Heart left ventricle (tissue), 16 donors: ENCODE measurements around the gene MIPOL1. TPM values are rescaled to one million over a fixed set of nuclear protein-coding genes. Genes with fewer than 3 reads are reported as not detected.

ENCODE experiments used
- ATAC-seq, 4 donors: fragments of 200-7000 bp; cut with Tn5 transposase; one replicate each; pipeline ENCODE4 v1.9.1; 2020 to 2022; ENCODE audit warnings: moderate library complexity in 4 of 4, mild to moderate bottlenecking in 3 of 4, moderate number of reproducible peaks in 1 of 4
- DNase-seq, 5 donors: peaks; one replicate each; pipeline ENCODE4 v3.0.0-alpha.2; 2020
- H3K27ac ChIP-seq, 12 donors: fragments of 200-600 bp; sonication (generic) in 4 of 12; one replicate each; pipeline versions ENCODE4 v1.5.0 to v1.8.0; 2016 to 2022; ENCODE audit warnings: mild to moderate bottlenecking in 2 of 12
- H3K27me3 ChIP-seq, 9 donors: fragments of 200-600 bp; sonication (generic) in 2 of 9; one replicate each; pipeline versions ENCODE4 v1.5.1 to v1.8.0; 2016 to 2022; ENCODE audit warnings: mild to moderate bottlenecking in 3 of 9
- H3K36me3 ChIP-seq, 9 donors: fragments of 200-600 bp; sonication (generic) in 2 of 9; one replicate each; pipeline versions ENCODE4 v1.5.0 to v1.8.0; 2018 to 2022; ENCODE audit warnings: mild to moderate bottlenecking in 2 of 9
- H3K4me1 ChIP-seq, 12 donors: fragments of 200-600 bp; sonication (generic) in 4 of 12; one replicate each; pipeline versions ENCODE4 v1.5.0 to v1.8.0; 2016 to 2022; ENCODE audit warnings: mild to moderate bottlenecking in 3 of 12
- H3K4me3 ChIP-seq, 12 donors: fragments of 200-600 bp; sonication (generic) in 4 of 12; one replicate each; pipeline versions ENCODE4 v1.5.0 to v1.8.0; 2017 to 2022; ENCODE audit warnings: mild to moderate bottlenecking in 9 of 12, moderate library complexity in 4 of 12
- H3K9me3 ChIP-seq, 12 donors: fragments of 200-600 bp; sonication (generic) in 4 of 12; one replicate each; pipeline versions ENCODE4 v1.5.0 to v1.8.0; 2016 to 2022; ENCODE audit warnings: mild to moderate bottlenecking in 1 of 12
- POLR2A ChIP-seq, 2 donors: fragments of 450-650 bp; IDR thresholded peaks; one replicate each; pipeline ENCODE4 v1.6.1; 2017; ENCODE audit warnings: antibody characterized with exemption in 2 of 2, mild to moderate bottlenecking in 2 of 2, moderate library complexity in 2 of 2
- WGBS, 4 donors: extraction: QIAGEN DNeasy Blood & Tissue Kit in 2 of 4; methylation state at CpG; one replicate each; pipeline versions ENCODE4 v1.1.5 to v1.1.7; 2013 to 2018; 5-methylcytosine and 5-hydroxymethylcytosine counted together
- intact Hi-C, 10 donors: fragments of 100-400 bp; cut with DNase I; formaldehyde crosslinking; loops; one replicate each; pipeline versions ENCODE4 v1.11.1 to v1.14.2; 2022
- polyA plus RNA-seq, 2 donors: library from polyadenylated mRNA; stranded (reverse); fragments of 200-250 nt; gene quantifications; one replicate each; pipeline ENCODE4 v1.2.3, GENCODE V29; 2013
- total RNA-seq, 9 donors: library from RNA; depleted of rRNA in 2 of 9; stranded (reverse); fragments of >200 nt in 2 of 9; fragmentation: NEBNext Ultra II Directional in 3 of 9; extraction: Animal tissue kit (Norgen Biotek cat#: 25700) in 3 of 9; gene quantifications; one replicate each; pipeline versions ENCODE4 v1.1.0 to v1.2.4, GENCODE V29; 2016 to 2023
- TF ChIP-seq, protein P1 (sequence below), 12 donors: fragments of 200-600 bp; sonication (generic) in 4 of 12; IDR thresholded peaks; one replicate each; pipeline versions ENCODE4 v1.5.0 to v1.8.0; 2018 to 2022; ENCODE audit warnings: antibody characterized with exemption in 12 of 12, mild to moderate bottlenecking in 5 of 12
- donor health status: ischemic (EF 13 %, LVEDD 7.1; RV severe dilation, severe dysfunction).
- donor health status: healthy with polysubstance abuse.
- donor health status: DM: no; HTN: yes; CAD: no.
- donor health status: DM: no; HTN: no; CAD: no.
- donor health status: ischemic (EF 25% LVEDD 6.9; RV normal size, moderate dysfunction).
- donor health status: ischemic (EF 25% LVEDD 5.7; RV mildly dilated, moderate dysfunction).
- donor health status: healthy.
- donor health status: DM: yes; HTN: yes; CAD: no.
- donor health status: ischemic (EF 35%, LVEDD 5.7; RV mildly dilated, moderate dysfunction).
- donor health status: nonischemic (EF 11% LVEDD 7.7; RV severe dilation, severe dysfunction).
- donor health status: DM: yes; HTN: yes; CAD: no.
- donor health status: PGD.
- donor health status: ischemic (EF 29% LVEDD 5.4; RV normal size, mild dysfunction).
- donor health status: nonischemic (EF 23%, LVEDD 6.1; RV moderate dilation, normal function).

The MIPOL1 gene
- total and polyA plus RNA-seq, 11 donors: 0.99 to 7.3 (median 5.0) TPM

GRCh38 chr14:37596790-37597472 is 399.2 kb downstream of the MIPOL1 start:
- DNase-seq (no peak), ATAC-seq (no peak)
- 7 to 16% (median 9%) methylated on average over 7 of the region's 7 CpGs for WGBS, 4 donors
- peaks cover 79 to 98% (median 95%) of the 10 kb centered on the region in 9 donors for H3K27me3 ChIP-seq
- intact Hi-C loops: loop anchor here in 4 of 10 donors (10.0 kb wide), 2 partner anchors 352 to 932 kb away; partner anchors contain the start of gene PAX9 (in 2 of the 4)
- no peak overlapping the region for H3K4me3 ChIP-seq
- no peaks in the 10 kb centered on the region for H3K9me3 ChIP-seq
- H3K27ac ChIP-seq: no peak overlapping the region
- no peaks in the 10 kb centered on the region for H3K36me3 ChIP-seq
- H3K4me1 ChIP-seq: peaks cover 0 to 61% (median 24%) of the 10 kb centered on the region in 12 donors
- no peak for TF ChIP-seq POLR2A (IDR thresholded peaks at IDR 0.05)
- TF ChIP-seq, protein P1, sequence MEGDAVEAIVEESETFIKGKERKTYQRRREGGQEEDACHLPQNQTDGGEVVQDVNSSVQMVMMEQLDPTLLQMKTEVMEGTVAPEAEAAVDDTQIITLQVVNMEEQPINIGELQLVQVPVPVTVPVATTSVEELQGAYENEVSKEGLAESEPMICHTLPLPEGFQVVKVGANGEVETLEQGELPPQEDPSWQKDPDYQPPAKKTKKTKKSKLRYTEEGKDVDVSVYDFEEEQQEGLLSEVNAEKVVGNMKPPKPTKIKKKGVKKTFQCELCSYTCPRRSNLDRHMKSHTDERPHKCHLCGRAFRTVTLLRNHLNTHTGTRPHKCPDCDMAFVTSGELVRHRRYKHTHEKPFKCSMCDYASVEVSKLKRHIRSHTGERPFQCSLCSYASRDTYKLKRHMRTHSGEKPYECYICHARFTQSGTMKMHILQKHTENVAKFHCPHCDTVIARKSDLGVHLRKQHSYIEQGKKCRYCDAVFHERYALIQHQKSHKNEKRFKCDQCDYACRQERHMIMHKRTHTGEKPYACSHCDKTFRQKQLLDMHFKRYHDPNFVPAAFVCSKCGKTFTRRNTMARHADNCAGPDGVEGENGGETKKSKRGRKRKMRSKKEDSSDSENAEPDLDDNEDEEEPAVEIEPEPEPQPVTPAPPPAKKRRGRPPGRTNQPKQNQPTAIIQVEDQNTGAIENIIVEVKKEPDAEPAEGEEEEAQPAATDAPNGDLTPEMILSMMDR (IDR thresholded peaks at IDR 0.05): no peak

GRCh38 chr14:37597538-37597913 is 399.8 kb downstream of the MIPOL1 start:
- peaks cover 77 to 98% (median 95%) of the 10 kb centered on the region in 9 donors for H3K27me3 ChIP-seq
- H3K36me3 ChIP-seq: no peaks in the 10 kb centered on the region
- 3 to 7% (median 5%) methylated on average over 16 to 20 of the region's 20 CpGs for WGBS, 4 donors
- DNase-seq: peak in 1 of 5 donors; percentile 42
- H3K27ac ChIP-seq: no peak overlapping the region
- peak overlapping the region in 1 of 12 donors; percentile 8 for H3K4me3 ChIP-seq
- no peaks in the 10 kb centered on the region for H3K9me3 ChIP-seq
- no peak for TF ChIP-seq POLR2A (IDR thresholded peaks at IDR 0.05)
- TF ChIP-seq, protein P1 (IDR thresholded peaks at IDR 0.05): peak in 2 of 12 donors; percentile 4 to 7
- H3K4me1 ChIP-seq: peaks cover 0 to 55% (median 24%) of the 10 kb centered on the region in 12 donors
- no peak for ATAC-seq
- intact Hi-C loops: loop anchor here in 4 of 10 donors (10.0 kb wide), 2 partner anchors 353 to 933 kb away; partner anchors contain the start of gene PAX9 (in 2 of the 4)

DNA sequence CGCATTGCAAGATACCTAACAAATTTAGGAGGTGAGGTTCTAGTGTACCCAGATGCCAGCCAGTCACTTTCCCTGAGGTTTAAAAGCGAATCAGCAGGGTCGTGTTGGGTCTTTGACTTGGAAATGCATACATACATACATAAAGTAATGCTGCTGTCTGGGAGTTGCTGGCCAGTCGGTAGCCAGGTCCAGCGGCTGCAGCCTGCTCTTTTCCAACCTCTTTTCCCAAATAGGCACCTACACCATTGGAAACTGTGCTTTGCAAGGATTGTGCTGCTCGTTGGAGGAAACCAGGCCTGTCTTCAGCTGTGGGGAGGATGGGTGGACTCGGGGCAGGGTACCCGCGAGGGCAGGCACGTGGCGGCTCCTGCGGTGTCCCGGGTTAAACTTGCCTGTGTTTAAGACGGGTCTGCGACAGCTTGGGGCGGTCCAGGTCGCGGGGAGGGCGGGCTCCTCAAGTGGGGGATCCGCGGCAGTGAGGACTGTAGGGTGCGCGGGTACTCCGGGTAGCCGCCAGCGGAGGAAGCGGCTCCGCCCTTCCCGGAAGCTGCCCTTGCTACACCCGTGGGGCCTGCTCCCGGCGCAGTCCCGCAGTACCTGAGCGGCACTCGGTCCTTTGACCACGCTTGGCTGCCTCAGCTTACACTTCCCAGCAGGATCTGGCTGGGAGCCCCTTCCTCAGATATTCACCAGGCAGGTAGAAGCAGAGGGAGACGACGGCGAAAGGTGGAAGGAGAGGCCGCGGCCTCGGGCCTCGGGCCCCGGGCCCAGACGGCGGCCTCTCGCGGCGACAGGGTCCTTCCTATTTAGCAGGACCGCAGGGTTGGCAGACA is 400.4 kb downstream of the MIPOL1 start:
- Histone ChIP-seq H3K4me1 (peaks cover 0 to 53% (median 24%) of the 10 kb centered on the region in 12 donors), H3K9me3 (no peaks in the 10 kb centered on the region), H3K27ac (no peak overlapping the region), H3K27me3 (peaks cover 75 to 98% (median 95%) of the 10 kb centered on the region in 9 donors), H3K4me3 (peak overlapping the region in 4 of 12 donors; percentile 8 to 17 (median 14)), H3K36me3 (no peaks in the 10 kb centered on the region)
- no peak for TF ChIP-seq POLR2A (IDR thresholded peaks at IDR 0.05)
- TF ChIP-seq, protein P1 (IDR thresholded peaks at IDR 0.05): no peak
- intact Hi-C loops: loop anchor here in 4 of 10 donors (10.0 kb wide), 2 partner anchors 353 to 933 kb away; partner anchors contain the start of gene PAX9 (in 2 of the 4)
- ATAC-seq (peak in 1 of 4 donors; percentile 20), DNase-seq (peak in 1 of 5 donors; percentile 53)
- 2 to 9% (median 4%) methylated on average over 25 to 50 of the region's 50 CpGs for WGBS, 4 donors
